ENCODE results near the gene AQP12B.

The AQP12B gene

DNA sequence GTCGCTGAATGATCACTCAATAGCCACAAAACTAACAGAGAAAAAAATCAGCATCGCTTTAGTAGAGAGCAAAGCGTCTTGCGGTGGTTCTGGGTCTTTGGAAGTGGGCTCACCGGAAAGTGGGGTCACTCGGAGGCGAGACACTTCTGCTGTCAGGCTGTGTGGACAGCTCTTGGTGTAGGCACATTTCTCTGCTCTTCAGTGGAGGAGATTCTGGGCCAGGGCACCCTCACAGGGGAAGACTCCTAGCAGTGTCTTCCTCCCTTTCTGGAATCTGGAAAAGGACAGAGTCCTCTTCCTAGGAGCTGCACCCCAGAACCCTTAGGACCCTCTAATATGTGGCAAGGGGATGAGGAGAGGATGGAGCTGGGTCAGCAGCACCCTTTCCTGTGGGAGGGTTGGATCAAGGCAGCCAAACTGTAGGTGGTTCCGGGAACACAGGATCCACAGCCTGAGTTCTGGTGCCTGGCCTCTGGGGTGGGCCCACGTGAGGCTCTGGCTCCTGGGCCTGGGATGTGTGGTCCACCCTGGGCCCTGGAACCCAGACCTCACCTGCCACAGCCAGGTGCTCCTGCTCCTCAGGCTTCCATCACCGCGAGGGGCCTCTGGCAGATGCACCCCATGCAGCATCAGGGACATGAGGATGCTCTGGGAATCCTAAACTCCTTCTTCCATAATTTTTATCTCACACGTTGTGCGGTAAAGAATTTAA is 32.3 kb downstream of the AQP12B start:
- H3K9ac ChIP-seq (ENCODE audit: low read length), result no peak overlapping the region
- peaks cover 19% of the 10 kb centered on the region for H3K9me3 ChIP-seq (ENCODE audit: control insufficient read depth, low read length)
- peaks cover 92% of the 10 kb centered on the region for H3K27me3 ChIP-seq (replicated peaks; ENCODE audit: control insufficient read depth, insufficient read depth, low read length)
- H3K36me3 ChIP-seq (ENCODE audit: control insufficient read depth, insufficient read depth, low read length, severe bottlenecking), result no peaks in the 10 kb centered on the region
- H3K4me3 ChIP-seq (ENCODE audit: low read length), result no peak overlapping the region
- no peak for DNase-seq (ENCODE audit: low read depth)
- no peaks in the 10 kb centered on the region for H3K4me1 ChIP-seq (ENCODE audit: control insufficient read depth, insufficient read depth, low read length)

DNA sequence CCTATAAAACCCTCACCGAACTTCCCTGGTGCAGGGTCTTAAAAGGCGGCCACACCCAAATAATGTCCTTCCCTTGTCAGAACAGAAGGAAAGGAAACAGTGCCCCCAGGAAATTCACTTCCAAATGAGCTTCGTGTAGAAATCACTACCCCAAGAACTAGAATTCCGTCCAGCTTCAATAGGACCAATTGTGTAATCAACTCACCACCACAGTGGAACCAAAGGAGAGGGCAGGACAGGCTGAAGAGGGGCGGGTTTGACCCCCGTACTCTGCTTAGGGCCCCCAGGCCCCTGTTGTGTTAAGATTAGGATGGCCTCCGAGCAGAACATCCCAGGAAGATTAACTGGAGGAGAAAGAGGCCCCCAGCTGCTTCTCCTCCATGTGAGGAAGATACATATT is 33.4 kb downstream of the AQP12B start:
- H3K9ac ChIP-seq (ENCODE audit: low read length), result no peak overlapping the region
- no peak for DNase-seq (ENCODE audit: low read depth)
- peaks cover 88% of the 10 kb centered on the region for H3K27me3 ChIP-seq (replicated peaks; ENCODE audit: control insufficient read depth, insufficient read depth, low read length)
- H3K4me3 ChIP-seq (ENCODE audit: low read length), result no peak overlapping the region
- H3K4me1 ChIP-seq (ENCODE audit: control insufficient read depth, insufficient read depth, low read length), result no peaks in the 10 kb centered on the region
- no peaks in the 10 kb centered on the region for H3K36me3 ChIP-seq (ENCODE audit: control insufficient read depth, insufficient read depth, low read length, severe bottlenecking)
- H3K9me3 ChIP-seq (ENCODE audit: control insufficient read depth, low read length), result peaks cover 10% of the 10 kb centered on the region

DNA sequence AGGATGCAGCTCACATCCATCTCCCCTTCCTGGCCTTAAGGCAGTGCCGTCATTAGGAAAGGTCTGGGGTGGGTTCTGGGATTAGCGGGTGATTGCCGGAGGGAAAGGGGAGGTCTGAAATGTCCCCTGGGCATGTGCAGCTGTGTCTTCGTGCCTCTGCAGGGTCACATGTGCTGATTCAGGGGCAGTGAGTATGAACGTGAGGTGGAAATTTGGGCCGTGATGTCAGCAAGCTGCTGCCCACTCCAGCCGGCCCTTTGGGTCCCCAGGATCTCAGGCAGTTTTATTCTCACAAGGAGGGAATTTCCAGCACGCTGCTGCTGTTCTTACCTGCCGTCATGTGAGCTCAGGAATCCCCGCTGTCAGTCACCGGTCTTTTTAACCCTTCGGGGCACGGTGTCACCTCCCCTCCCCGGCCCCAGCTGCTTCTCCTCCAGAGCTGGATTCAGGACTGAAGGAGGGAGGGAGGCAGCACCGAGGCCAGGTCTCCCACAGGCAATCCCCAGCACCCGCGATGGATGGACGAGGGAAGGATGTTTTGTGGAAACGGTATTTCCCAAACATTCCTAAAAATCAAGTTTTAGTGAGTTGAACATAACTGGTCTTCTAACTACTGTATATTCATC is 33.9 kb downstream of the AQP12B start:
- no peak for DNase-seq (ENCODE audit: low read depth)
- H3K27me3 ChIP-seq (replicated peaks; ENCODE audit: control insufficient read depth, insufficient read depth, low read length), result peaks cover 93% of the 10 kb centered on the region
- H3K36me3 ChIP-seq (ENCODE audit: control insufficient read depth, insufficient read depth, low read length, severe bottlenecking), result no peaks in the 10 kb centered on the region
- H3K9ac ChIP-seq (ENCODE audit: low read length), result no peak overlapping the region
- H3K4me3 ChIP-seq (ENCODE audit: low read length), result no peak overlapping the region
- H3K9me3 ChIP-seq (ENCODE audit: control insufficient read depth, low read length), result peaks cover 10% of the 10 kb centered on the region
- H3K4me1 ChIP-seq (ENCODE audit: control insufficient read depth, insufficient read depth, low read length), result no peaks in the 10 kb centered on the region

DNA sequence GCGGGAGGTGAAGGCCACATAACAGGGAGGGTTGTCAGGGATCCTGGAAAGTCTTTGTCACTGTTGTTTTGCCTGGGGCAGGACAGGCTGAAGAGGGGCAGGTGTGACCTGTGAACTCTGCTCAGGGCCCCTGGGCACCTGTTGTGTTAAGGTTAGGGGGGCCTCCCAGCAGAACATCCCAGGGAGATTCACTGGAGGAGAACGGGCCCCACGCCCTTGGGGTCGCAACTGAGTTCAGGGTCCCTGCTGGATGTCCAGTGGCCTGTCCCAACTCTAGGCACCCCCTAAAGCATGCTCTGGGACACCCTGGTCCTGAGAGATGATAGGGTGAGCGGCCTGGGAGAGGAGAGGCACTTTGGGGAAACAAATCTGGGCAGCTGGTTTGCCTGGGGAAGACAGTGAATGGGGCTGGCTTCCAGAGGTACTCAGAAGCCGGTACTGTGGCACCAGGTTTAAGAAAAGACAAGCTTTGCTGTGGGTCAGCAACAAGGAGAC is 34.5 kb downstream of the AQP12B start:
- Histone ChIP-seq H3K4me1 (ENCODE audit: control insufficient read depth, insufficient read depth, low read length) (no peaks in the 10 kb centered on the region), H3K9me3 (ENCODE audit: control insufficient read depth, low read length) (peaks cover 10% of the 10 kb centered on the region), H3K36me3 (ENCODE audit: control insufficient read depth, insufficient read depth, low read length, severe bottlenecking) (no peaks in the 10 kb centered on the region), H3K27me3 (replicated peaks; ENCODE audit: control insufficient read depth, insufficient read depth, low read length) (peaks cover 92% of the 10 kb centered on the region), H3K9ac (ENCODE audit: low read length) (no peak overlapping the region), H3K4me3 (ENCODE audit: low read length) (no peak overlapping the region)
- DNase-seq (ENCODE audit: low read depth), result no peak

DNA sequence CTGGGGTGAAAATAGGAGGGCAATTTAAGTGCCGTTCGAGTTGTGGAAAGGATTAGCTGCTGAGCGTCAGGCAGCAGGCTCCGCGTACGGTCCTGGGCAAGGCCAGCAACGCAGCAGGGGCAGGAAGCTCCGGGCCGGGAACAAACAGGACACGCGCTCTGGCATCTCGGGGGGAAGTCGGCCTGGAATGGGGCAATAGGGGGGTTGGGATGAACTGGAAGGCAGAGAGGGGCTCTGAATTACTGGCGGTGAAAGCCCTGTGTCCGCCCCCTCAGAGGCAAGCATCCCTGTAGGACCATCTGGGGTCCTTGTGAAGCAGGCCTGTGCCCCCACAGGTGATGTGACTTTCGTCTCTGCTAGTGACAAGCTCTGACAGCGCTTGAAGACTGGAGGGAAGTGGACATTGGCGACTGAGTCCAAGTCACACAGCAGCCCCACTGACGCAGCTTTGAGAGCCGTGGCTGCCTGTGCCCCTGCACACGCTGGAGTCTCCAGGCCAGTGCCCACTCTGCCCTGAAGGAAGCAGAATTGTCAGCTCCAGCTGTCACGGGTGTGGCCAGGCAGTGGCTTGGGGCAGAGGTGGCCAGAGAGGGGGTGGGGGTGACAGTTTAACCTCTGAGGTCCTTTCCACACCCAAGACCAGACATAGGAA is 35.1 kb downstream of the AQP12B start:
- Histone ChIP-seq H3K27me3 (replicated peaks; ENCODE audit: control insufficient read depth, insufficient read depth, low read length) (peaks cover 94% of the 10 kb centered on the region), H3K4me3 (ENCODE audit: low read length) (no peak overlapping the region), H3K9ac (ENCODE audit: low read length) (no peak overlapping the region), H3K9me3 (ENCODE audit: control insufficient read depth, low read length) (peaks cover 10% of the 10 kb centered on the region), H3K4me1 (ENCODE audit: control insufficient read depth, insufficient read depth, low read length) (no peaks in the 10 kb centered on the region), H3K36me3 (ENCODE audit: control insufficient read depth, insufficient read depth, low read length, severe bottlenecking) (no peaks in the 10 kb centered on the region)
- DNase-seq (ENCODE audit: low read depth), result no peak

DNA sequence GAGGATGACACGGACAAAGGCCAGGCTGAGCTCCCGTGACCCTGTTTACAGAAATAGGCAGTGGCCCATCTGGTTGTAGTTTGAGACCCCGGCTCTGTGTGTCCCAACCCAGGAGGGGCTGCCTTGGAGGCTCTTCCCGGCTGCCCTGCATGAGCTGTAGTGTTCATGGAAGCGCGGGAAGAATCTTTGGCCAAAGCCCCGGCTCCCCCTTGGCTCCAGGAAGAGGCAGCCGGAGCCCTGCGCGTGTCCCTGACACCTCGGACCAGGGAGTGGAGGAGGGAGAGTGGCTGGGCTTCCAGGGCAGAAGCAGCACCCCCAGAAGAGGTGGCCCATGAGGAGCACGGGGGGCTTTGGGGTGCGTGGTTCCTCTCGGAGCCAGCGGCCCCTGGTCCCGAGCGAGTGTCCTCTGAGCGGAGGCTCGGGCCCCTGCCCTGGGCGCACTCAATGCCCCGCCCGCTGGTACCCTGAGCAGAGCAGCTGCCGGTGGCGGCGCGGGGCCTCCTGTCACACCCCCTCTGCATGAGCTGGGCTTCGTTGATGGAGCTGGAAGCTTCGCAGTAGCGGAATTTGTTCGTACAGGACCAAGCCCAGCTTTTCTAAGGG is 35.7 kb downstream of the AQP12B start:
- no peak for DNase-seq (ENCODE audit: low read depth)
- Histone ChIP-seq H3K4me3 (ENCODE audit: low read length) (no peak overlapping the region), H3K36me3 (ENCODE audit: control insufficient read depth, insufficient read depth, low read length, severe bottlenecking) (no peaks in the 10 kb centered on the region), H3K9me3 (ENCODE audit: control insufficient read depth, low read length) (peaks cover 10% of the 10 kb centered on the region), H3K4me1 (ENCODE audit: control insufficient read depth, insufficient read depth, low read length) (no peaks in the 10 kb centered on the region), H3K9ac (ENCODE audit: low read length) (no peak overlapping the region), H3K27me3 (replicated peaks; ENCODE audit: control insufficient read depth, insufficient read depth, low read length) (peaks cover 91% of the 10 kb centered on the region)

DNA sequence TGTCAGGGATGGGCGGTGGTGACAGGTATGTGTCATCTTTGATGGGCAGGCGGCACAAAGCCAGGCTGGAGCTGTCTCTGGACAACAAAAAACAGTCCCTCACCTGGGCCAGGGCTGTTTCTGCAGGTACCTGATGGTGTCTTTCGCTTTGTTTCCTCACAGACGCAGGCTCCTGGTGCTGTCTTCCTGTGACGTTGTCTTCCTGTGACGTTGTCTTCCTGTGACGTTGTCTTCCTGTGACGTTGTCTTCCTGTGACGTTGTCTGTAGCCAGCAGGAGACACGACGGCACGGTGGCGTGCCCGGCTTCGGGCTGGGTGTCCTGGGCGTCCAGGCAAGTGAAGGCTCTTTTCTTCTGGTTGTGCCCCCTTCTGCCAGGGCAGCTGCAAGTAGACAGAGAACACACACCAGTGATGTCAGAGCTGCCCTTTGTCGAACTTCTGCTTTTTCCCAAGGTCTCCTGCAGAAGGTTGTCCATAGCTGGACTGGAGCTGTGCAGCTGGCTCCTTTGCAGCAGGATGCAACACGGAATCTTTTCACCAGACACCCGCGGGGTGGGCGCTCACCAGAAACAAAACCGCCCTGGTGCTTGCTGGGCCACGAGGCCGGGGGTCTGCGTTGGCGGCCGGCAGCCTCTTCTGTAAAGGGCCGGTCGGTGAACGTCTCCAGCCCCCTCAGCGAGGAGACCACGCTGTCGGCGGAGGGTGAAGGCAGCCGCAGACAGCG is 36.3 kb downstream of the AQP12B start:
- peaks cover 84% of the 10 kb centered on the region for H3K27me3 ChIP-seq (replicated peaks; ENCODE audit: control insufficient read depth, insufficient read depth, low read length)
- no peak overlapping the region for H3K9ac ChIP-seq (ENCODE audit: low read length)
- peaks cover 7% of the 10 kb centered on the region for H3K9me3 ChIP-seq (ENCODE audit: control insufficient read depth, low read length)
- no peak overlapping the region for H3K4me3 ChIP-seq (ENCODE audit: low read length)
- no peak for DNase-seq (ENCODE audit: low read depth)
- no peaks in the 10 kb centered on the region for H3K4me1 ChIP-seq (ENCODE audit: control insufficient read depth, insufficient read depth, low read length)
- no peaks in the 10 kb centered on the region for H3K36me3 ChIP-seq (ENCODE audit: control insufficient read depth, insufficient read depth, low read length, severe bottlenecking)

DNA sequence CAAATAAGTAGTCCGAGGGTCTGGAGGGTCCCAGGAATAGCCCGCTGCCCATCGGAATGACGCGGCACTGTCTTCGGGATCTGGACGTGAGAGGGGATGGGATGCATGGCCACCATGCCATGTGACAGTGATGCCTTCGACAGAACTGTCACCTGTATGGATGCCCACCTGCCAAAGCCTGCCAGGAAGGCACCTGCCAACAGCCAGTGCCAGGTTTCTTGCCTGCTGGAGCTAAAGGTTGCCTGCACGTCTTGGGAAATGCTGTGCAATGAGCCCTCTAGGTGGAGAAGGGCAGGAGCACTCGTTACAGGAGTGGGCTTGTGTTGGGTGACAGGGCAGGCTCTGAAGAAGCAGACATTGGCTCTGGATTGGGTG is 36.9 kb downstream of the AQP12B start:
- no peak for DNase-seq (ENCODE audit: low read depth)
- Histone ChIP-seq H3K36me3 (ENCODE audit: control insufficient read depth, insufficient read depth, low read length, severe bottlenecking) (no peaks in the 10 kb centered on the region), H3K9ac (ENCODE audit: low read length) (no peak overlapping the region), H3K27me3 (replicated peaks; ENCODE audit: control insufficient read depth, insufficient read depth, low read length) (peaks cover 78% of the 10 kb centered on the region), H3K9me3 (ENCODE audit: control insufficient read depth, low read length) (peaks cover 3% of the 10 kb centered on the region), H3K4me3 (ENCODE audit: low read length) (no peak overlapping the region), H3K4me1 (ENCODE audit: control insufficient read depth, insufficient read depth, low read length) (no peaks in the 10 kb centered on the region)

DNA sequence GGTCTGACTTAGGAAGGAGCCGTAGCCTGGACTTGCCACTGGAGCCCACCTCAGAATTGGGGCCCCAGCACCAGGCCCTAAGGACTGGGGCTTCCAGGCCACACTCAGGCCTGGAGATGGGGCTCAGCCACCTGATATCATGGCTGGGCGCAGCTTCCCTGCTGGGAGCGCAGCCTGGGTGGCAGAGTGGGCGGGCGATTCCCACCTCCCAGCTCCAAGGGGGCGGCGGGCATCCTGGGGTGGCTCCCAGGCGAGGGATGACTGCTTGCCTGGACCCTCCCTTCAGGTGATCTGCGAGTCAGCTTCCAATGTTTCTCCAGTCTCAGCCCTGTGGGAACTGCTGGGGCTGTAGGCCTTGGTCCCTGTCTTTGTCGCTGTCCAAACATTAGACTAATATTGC is 37.3 kb downstream of the AQP12B start:
- H3K4me3 ChIP-seq (ENCODE audit: low read length), result no peak overlapping the region
- H3K9ac ChIP-seq (ENCODE audit: low read length), result no peak overlapping the region
- peaks cover 77% of the 10 kb centered on the region for H3K27me3 ChIP-seq (replicated peaks; ENCODE audit: control insufficient read depth, insufficient read depth, low read length)
- H3K4me1 ChIP-seq (ENCODE audit: control insufficient read depth, insufficient read depth, low read length), result no peaks in the 10 kb centered on the region
- no peaks in the 10 kb centered on the region for H3K36me3 ChIP-seq (ENCODE audit: control insufficient read depth, insufficient read depth, low read length, severe bottlenecking)
- no peaks in the 10 kb centered on the region for H3K9me3 ChIP-seq (ENCODE audit: control insufficient read depth, low read length)
- DNase-seq (ENCODE audit: low read depth), result no peak

DNA sequence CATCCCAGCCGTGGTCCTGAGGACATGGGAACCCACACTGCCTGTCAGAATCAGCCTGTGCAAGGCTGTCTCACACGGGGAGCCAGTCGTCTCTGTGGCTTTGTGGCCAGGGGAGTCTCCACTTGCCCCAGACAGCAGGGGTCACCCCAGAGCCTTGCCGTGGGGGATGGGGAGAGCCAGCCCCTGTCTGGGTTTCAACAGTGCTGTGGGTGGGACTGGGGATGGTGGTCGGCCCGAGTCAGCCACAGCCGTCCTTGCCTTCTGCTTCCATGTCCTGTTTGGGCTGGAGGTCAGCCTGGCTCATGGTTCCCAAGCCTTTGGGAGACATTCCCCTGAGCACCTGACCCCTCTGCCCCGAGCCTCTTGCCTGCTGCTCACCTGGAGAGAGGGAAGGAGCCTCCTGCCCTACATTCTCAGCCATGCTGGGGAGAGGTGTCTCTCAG is 37.8 kb downstream of the AQP12B start:
- no peaks in the 10 kb centered on the region for H3K36me3 ChIP-seq (ENCODE audit: control insufficient read depth, insufficient read depth, low read length, severe bottlenecking)
- H3K27me3 ChIP-seq (replicated peaks; ENCODE audit: control insufficient read depth, insufficient read depth, low read length), result peaks cover 72% of the 10 kb centered on the region
- no peak overlapping the region for H3K9ac ChIP-seq (ENCODE audit: low read length)
- DNase-seq (ENCODE audit: low read depth), result no peak
- no peak overlapping the region for H3K4me3 ChIP-seq (ENCODE audit: low read length)
- no peaks in the 10 kb centered on the region for H3K4me1 ChIP-seq (ENCODE audit: control insufficient read depth, insufficient read depth, low read length)
- no peaks in the 10 kb centered on the region for H3K9me3 ChIP-seq (ENCODE audit: control insufficient read depth, low read length)

Data from adipocyte (in vitro differentiated cells).